ENCODE data around the gene TOX4. TPM values are rescaled to one million over a fixed set of nuclear protein-coding genes. Genes with fewer than 3 reads are reported as not detected.
A peak's percentile ranks its signal among the peaks of the same experiment; 100 is the strongest.

The TOX4 gene
- total and polyA plus RNA-seq, 9 donors: 24.7 to 46.3 (median 39.8) TPM

- H3K4me1 ChIP-seq (ENCODE audit: control insufficient read depth, insufficient read depth, low read length): peaks cover 12% of the 10 kb centered on the region
- no peak overlapping the region for H3K27ac ChIP-seq (ENCODE audit: low read length)
- no peak for DNase-seq
- H3K4me3 ChIP-seq (ENCODE audit: low read length): no peak overlapping the region
- peaks cover 4% of the 10 kb centered on the region for H3K36me3 ChIP-seq (ENCODE audit: control insufficient read depth, insufficient read depth, low read length)
- WGBS (ENCODE audit: insufficient coverage): no CpG with 5 or more reads among the region's 1 CpG
- peaks cover 3% of the 10 kb centered on the region for H3K27me3 ChIP-seq (ENCODE audit: control insufficient read depth, insufficient read depth, low read length)
- H3K9me3 ChIP-seq (replicated peaks; ENCODE audit: control insufficient read depth, low read depth, low read length): no peaks in the 10 kb centered on the region
Observed at GRCh38 chr14:21529515-21529914, 52.5 kb downstream of the TOX4 start.

- H3K4me3 ChIP-seq (ENCODE audit: low read length): no peak overlapping the region
- no peak overlapping the region for H3K27ac ChIP-seq (ENCODE audit: low read length)
- H3K36me3 ChIP-seq (ENCODE audit: control insufficient read depth, insufficient read depth, low read length): no peaks in the 10 kb centered on the region
- H3K27me3 ChIP-seq (ENCODE audit: control insufficient read depth, insufficient read depth, low read length): peaks cover 22% of the 10 kb centered on the region
- DNase-seq: no peak
- H3K9me3 ChIP-seq (replicated peaks; ENCODE audit: control insufficient read depth, low read depth, low read length): no peaks in the 10 kb centered on the region
- peaks cover 4% of the 10 kb centered on the region for H3K4me1 ChIP-seq (ENCODE audit: control insufficient read depth, insufficient read depth, low read length)
Observed at GRCh38 chr14:21533294-21533693, 56.3 kb downstream of the TOX4 start.

- H3K27ac ChIP-seq (ENCODE audit: low read length): no peak overlapping the region
- DNase-seq: no peak
- H3K4me1 ChIP-seq (ENCODE audit: control insufficient read depth, insufficient read depth, low read length): peaks cover 4% of the 10 kb centered on the region
- H3K9me3 ChIP-seq (replicated peaks; ENCODE audit: control insufficient read depth, low read depth, low read length): no peaks in the 10 kb centered on the region
- no peaks in the 10 kb centered on the region for H3K36me3 ChIP-seq (ENCODE audit: control insufficient read depth, insufficient read depth, low read length)
- H3K4me3 ChIP-seq (ENCODE audit: low read length): no peak overlapping the region
- 57% methylated on average over 1 of the region's 4 CpGs for WGBS (ENCODE audit: insufficient coverage)
- H3K27me3 ChIP-seq (ENCODE audit: control insufficient read depth, insufficient read depth, low read length): peaks cover 22% of the 10 kb centered on the region
Observed at GRCh38 chr14:21534576-21534975, 57.6 kb downstream of the TOX4 start.

- no peaks in the 10 kb centered on the region for H3K9me3 ChIP-seq (replicated peaks; ENCODE audit: control insufficient read depth, low read depth, low read length)
- 33% methylated on average over 1 of the region's 6 CpGs for WGBS (ENCODE audit: insufficient coverage)
- peak overlapping the region; percentile 12 for H3K4me3 ChIP-seq (ENCODE audit: low read length)
- H3K4me1 ChIP-seq (ENCODE audit: control insufficient read depth, insufficient read depth, low read length): peaks cover 4% of the 10 kb centered on the region
- DNase-seq: no peak
- no peak overlapping the region for H3K27ac ChIP-seq (ENCODE audit: low read length)
- H3K36me3 ChIP-seq (ENCODE audit: control insufficient read depth, insufficient read depth, low read length): no peaks in the 10 kb centered on the region
- peaks cover 22% of the 10 kb centered on the region for H3K27me3 ChIP-seq (ENCODE audit: control insufficient read depth, insufficient read depth, low read length)
Observed at GRCh38 chr14:21535545-21536417, 58.8 kb downstream of the TOX4 start.

GRCh38 chr14:21536418-21537089, 59.6 kb downstream of the TOX4 start:
- Histone ChIP-seq H3K4me1 (ENCODE audit: control insufficient read depth, insufficient read depth, low read length) (peaks cover 4% of the 10 kb centered on the region), H3K4me3 (ENCODE audit: low read length) (peak overlapping the region; percentile 12), H3K36me3 (ENCODE audit: control insufficient read depth, insufficient read depth, low read length) (no peaks in the 10 kb centered on the region), H3K27ac (ENCODE audit: low read length) (no peak overlapping the region), H3K27me3 (ENCODE audit: control insufficient read depth, insufficient read depth, low read length) (peaks cover 22% of the 10 kb centered on the region), H3K9me3 (replicated peaks; ENCODE audit: control insufficient read depth, low read depth, low read length) (no peaks in the 10 kb centered on the region)
- DNase-seq: peak; percentile 35
- WGBS (ENCODE audit: insufficient coverage): 2% methylated on average over 11 of the region's 25 CpGs

GRCh38 chr14:21537090-21537424, 60.1 kb downstream of the TOX4 start:
- Histone ChIP-seq H3K4me1 (ENCODE audit: control insufficient read depth, insufficient read depth, low read length) (peaks cover 4% of the 10 kb centered on the region), H3K9me3 (replicated peaks; ENCODE audit: control insufficient read depth, low read depth, low read length) (no peaks in the 10 kb centered on the region), H3K27me3 (ENCODE audit: control insufficient read depth, insufficient read depth, low read length) (peaks cover 22% of the 10 kb centered on the region), H3K36me3 (ENCODE audit: control insufficient read depth, insufficient read depth, low read length) (no peaks in the 10 kb centered on the region), H3K27ac (ENCODE audit: low read length) (no peak overlapping the region), H3K4me3 (ENCODE audit: low read length) (peak overlapping the region; percentile 12)
- peak; percentile 23 for DNase-seq
- WGBS (ENCODE audit: insufficient coverage): 0% methylated on average over 2 of the region's 3 CpGs

- Histone ChIP-seq H3K27me3 (ENCODE audit: control insufficient read depth, insufficient read depth, low read length) (peaks cover 20% of the 10 kb centered on the region), H3K4me1 (ENCODE audit: control insufficient read depth, insufficient read depth, low read length) (peaks cover 4% of the 10 kb centered on the region), H3K9me3 (replicated peaks; ENCODE audit: control insufficient read depth, low read depth, low read length) (no peaks in the 10 kb centered on the region), H3K36me3 (ENCODE audit: control insufficient read depth, insufficient read depth, low read length) (no peaks in the 10 kb centered on the region), H3K4me3 (ENCODE audit: low read length) (no peak overlapping the region), H3K27ac (ENCODE audit: low read length) (no peak overlapping the region)
- no CpG with 5 or more reads among the region's 3 CpGs for WGBS (ENCODE audit: insufficient coverage)
- no peak for DNase-seq
Observed at GRCh38 chr14:21539189-21539940, 62.4 kb downstream of the TOX4 start.

- no peak for DNase-seq
- no CpG with 5 or more reads among the region's 9 CpGs for whole genome bisulfite sequencing (ENCODE audit: insufficient coverage)
- Histone ChIP-seq H3K27me3 (ENCODE audit: control insufficient read depth, insufficient read depth, low read length) (peaks cover 6% of the 10 kb centered on the region), H3K27ac (ENCODE audit: low read length) (no peak overlapping the region), H3K36me3 (ENCODE audit: control insufficient read depth, insufficient read depth, low read length) (no peaks in the 10 kb centered on the region), H3K9me3 (replicated peaks; ENCODE audit: control insufficient read depth, low read depth, low read length) (no peaks in the 10 kb centered on the region), H3K4me1 (ENCODE audit: control insufficient read depth, insufficient read depth, low read length) (no peaks in the 10 kb centered on the region), H3K4me3 (ENCODE audit: low read length) (no peak overlapping the region)
Observed at GRCh38 chr14:21541413-21542074, 64.5 kb downstream of the TOX4 start.

GRCh38 chr14:21543521-21543960, 66.5 kb downstream of the TOX4 start:
- H3K27me3 ChIP-seq (ENCODE audit: control insufficient read depth, insufficient read depth, low read length): no peaks in the 10 kb centered on the region

More at GRCh38 chr14:21543521-21543960, 66.5 kb downstream of the TOX4 start:
- no peaks in the 10 kb centered on the region for H3K36me3 ChIP-seq (ENCODE audit: control insufficient read depth, insufficient read depth, low read length)
- no peaks in the 10 kb centered on the region for H3K9me3 ChIP-seq (replicated peaks; ENCODE audit: control insufficient read depth, low read depth, low read length)
- no peaks in the 10 kb centered on the region for H3K4me1 ChIP-seq (ENCODE audit: control insufficient read depth, insufficient read depth, low read length)
- no peak overlapping the region for H3K4me3 ChIP-seq (ENCODE audit: low read length)
- DNase-seq: no peak
- H3K27ac ChIP-seq (ENCODE audit: low read length): no peak overlapping the region
- WGBS (ENCODE audit: insufficient coverage): 28% methylated on average over 4 of the region's 7 CpGs

Measured in muscle of leg (tissue), 11 donors.